Large intestine (tissue), 3 donors: ENCODE data around the gene APOBEC3G. TPM values are rescaled to one million over a fixed set of nuclear protein-coding genes. Genes with fewer than 3 reads are reported as not detected.

Experiments used
- DNase-seq, 2 donors: peaks; one replicate each; pipeline versions ENCODE4 v3.0.0 to v3.0.0-alpha.2; 2013
- H3K27ac ChIP-seq: one replicate; pipeline ENCODE4 v1.5.1; 2013; ENCODE audit warnings: low read length
- H3K27me3 ChIP-seq: 2 replicates; pipeline ENCODE4 v1.6.1; 2013; ENCODE audit warnings: low read length; ENCODE audit not compliant: control insufficient read depth, insufficient read depth
- H3K36me3 ChIP-seq: 2 replicates; pipeline ENCODE4 v1.6.1; 2013; ENCODE audit warnings: low read length; ENCODE audit not compliant: control insufficient read depth, insufficient read depth
- H3K4me1 ChIP-seq: one replicate; pipeline ENCODE4 v1.6.1; 2013; ENCODE audit warnings: low read length; ENCODE audit not compliant: control insufficient read depth, insufficient read depth
- H3K4me3 ChIP-seq: one replicate; pipeline ENCODE4 v1.5.1; 2013; ENCODE audit warnings: low read length
- H3K9me3 ChIP-seq: one replicate; pipeline ENCODE4 v1.6.1; 2013; ENCODE audit warnings: mild to moderate bottlenecking, low read depth, low read length, moderate library complexity; ENCODE audit not compliant: control insufficient read depth
- WGBS: methylation state at CpG from one replicate; pipeline ENCODE4 v1.1.5; 2013; ENCODE audit warnings: low lambda C conversion rate; ENCODE audit not compliant: insufficient coverage; 5-methylcytosine and 5-hydroxymethylcytosine counted together
- polyA plus RNA-seq: library from polyadenylated mRNA; unstranded; fragments of 120-200 nt; gene quantifications from one replicate; pipeline ENCODE4 v1.2.1, GENCODE V29; 2013

The APOBEC3G gene
- polyA plus RNA-seq, 1 donor: 7.0 TPM

DNA sequence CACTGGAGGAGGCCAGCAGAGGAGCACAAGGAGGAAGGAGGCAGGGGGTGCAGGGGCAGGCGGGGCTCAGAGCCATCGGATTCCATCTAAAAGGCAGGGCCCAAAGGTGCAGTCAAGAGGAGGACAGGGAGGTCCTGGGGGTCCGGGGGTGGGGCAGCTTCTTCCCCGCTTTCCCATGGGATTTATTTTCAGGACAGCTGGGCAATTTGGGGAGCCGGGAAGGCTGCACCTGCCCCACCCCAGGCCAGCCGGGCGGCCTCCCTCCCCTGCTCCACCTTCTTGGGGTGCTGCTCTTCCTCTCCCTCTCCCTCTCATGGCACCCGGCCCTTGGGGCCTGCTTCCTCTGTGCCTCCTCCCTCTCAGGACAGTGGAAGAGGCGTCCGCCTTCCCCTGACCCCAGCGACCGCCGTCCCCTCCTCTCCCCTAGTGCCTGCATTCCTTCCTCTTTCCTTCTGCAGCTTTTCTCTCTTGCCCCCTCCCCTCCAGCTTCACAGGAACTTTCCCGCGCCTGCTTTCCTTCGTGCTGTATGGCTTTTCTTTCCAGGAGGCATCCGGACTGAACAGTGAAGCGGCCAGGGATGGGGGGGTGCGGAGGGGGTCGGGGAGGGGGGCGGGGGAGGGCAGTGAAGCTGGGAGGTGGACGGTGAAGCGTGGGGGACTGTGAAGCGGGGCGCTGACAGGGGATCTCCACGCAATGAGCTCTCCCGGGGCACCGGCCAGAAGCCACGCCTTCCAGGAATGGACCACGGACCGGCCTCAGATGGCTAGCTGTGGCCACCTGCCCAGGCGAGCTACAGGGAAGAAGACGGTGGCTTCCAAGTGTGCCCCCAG, 46.9 kb downstream of the APOBEC3G start:
- no CpG with 5 or more reads among the region's 33 CpGs for WGBS
- Histone ChIP-seq H3K27me3 (no peaks in the 10 kb centered on the region), H3K27ac (no peak overlapping the region)

DNA sequence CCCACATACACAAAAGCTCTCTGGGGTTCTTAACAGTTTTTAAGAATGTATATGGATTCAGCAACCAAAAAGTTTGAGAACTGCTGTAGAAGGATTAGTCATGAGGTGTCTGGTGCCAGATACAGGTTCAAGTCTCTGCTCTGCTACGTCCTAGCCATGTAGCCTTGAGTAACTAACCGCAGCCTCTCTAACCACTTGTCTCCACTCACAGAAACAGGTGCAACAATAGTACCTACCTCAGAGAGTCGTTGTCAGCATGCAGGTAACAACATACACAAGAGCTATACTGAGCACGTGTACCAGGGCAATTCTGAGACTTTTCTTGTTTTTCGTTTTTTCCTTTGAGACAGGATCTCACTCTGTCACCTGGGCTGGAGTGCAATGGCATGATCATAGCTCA, 48.5 kb downstream of the APOBEC3G start:
- Histone ChIP-seq H3K36me3 (no peaks in the 10 kb centered on the region), H3K27me3 (no peaks in the 10 kb centered on the region), H3K4me1 (peaks cover 18% of the 10 kb centered on the region), H3K9me3 (no peaks in the 10 kb centered on the region), H3K4me3 (no peak overlapping the region), H3K27ac (no peak overlapping the region)
- 89% methylated on average over 1 of the region's 5 CpGs for WGBS
- DNase-seq: no peak

More for the DNA sequence above, 46.9 kb downstream of the APOBEC3G start:
- H3K9me3 ChIP-seq: no peaks in the 10 kb centered on the region
- no peak overlapping the region for H3K4me3 ChIP-seq
- no peaks in the 10 kb centered on the region for H3K36me3 ChIP-seq
- peaks cover 4% of the 10 kb centered on the region for H3K4me1 ChIP-seq
- no peak for DNase-seq

DNA sequence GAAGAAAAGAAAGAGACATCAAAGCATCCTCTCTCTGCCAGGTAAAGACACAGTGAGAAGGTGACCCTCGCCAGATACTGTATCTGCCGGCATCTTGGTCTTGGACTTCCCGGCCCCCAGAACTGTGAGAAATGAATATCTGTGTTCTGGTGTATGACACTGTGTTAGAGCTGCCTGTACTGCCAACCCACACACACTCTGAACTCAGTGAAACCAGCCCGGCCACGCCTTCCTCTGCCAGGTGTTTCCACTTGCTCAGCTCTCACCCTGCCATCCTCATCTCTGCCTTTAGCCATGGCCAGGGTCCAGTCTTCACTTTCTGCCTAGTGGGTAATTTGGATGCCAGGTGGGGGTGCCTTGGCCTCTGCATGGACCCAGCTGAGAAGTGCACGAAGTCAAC, 51.4 kb downstream of the APOBEC3G start:
- Histone ChIP-seq H3K4me3 (no peak overlapping the region), H3K4me1 (peaks cover 24% of the 10 kb centered on the region), H3K27ac (peak overlapping the region; percentile 56), H3K9me3 (no peaks in the 10 kb centered on the region), H3K36me3 (peaks cover 6% of the 10 kb centered on the region), H3K27me3 (no peaks in the 10 kb centered on the region)
- no CpG with 5 or more reads among the region's 6 CpGs for WGBS
- no peak for DNase-seq

DNA sequence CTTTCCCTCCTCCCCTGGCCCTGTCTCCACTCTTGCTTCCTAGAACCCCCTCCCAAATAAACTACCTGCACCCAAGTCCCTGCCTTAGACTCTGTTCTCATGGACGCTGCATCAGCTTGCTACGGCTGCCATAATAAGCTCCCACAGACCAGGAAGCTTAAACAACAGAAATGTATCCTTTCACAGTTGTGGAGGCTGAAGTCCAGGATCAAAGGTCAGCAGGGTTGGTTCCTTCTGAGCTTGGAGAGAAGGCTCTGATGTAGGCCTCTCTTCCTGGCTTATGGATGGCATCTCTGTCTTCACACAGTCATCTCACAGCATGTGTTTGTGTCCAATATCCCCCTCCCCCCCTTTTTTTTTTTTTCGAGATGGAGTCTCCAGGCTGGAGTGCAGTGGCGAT, 52.0 kb downstream of the APOBEC3G start:
- H3K4me3 ChIP-seq: no peak overlapping the region
- peaks cover 24% of the 10 kb centered on the region for H3K4me1 ChIP-seq
- no CpG with 5 or more reads among the region's 4 CpGs for WGBS
- no peaks in the 10 kb centered on the region for H3K9me3 ChIP-seq
- no peaks in the 10 kb centered on the region for H3K27me3 ChIP-seq
- peak; percentile 83 to 94 for DNase-seq
- peaks cover 6% of the 10 kb centered on the region for H3K36me3 ChIP-seq
- peak overlapping the region; percentile 56 for H3K27ac ChIP-seq

DNA sequence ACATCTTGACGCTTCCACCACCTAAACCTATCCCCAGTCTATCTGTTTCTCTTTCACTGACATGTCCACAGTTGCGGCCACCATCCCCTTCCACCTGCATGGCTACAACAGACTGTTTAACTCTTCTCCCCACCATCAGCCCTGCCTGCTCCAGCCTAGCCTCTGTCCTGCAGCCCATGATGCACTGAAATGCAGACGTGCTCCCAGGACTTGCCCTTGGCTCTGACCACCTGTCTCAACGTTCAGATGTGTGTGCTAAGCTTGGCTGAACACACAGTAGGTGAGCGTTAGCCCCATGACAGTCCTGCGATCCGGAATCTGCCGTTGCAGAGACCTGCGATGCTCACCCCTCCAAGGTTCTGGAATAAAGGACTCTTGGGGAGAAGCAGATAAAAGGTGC, 52.7 kb downstream of the APOBEC3G start:
- Histone ChIP-seq H3K27me3 (no peaks in the 10 kb centered on the region), H3K9me3 (no peaks in the 10 kb centered on the region), H3K4me3 (no peak overlapping the region), H3K27ac (no peak overlapping the region), H3K36me3 (peaks cover 6% of the 10 kb centered on the region), H3K4me1 (peaks cover 24% of the 10 kb centered on the region)
- no CpG with 5 or more reads among the region's 9 CpGs for WGBS
- DNase-seq: no peak

- Histone ChIP-seq H3K36me3 (peaks cover 6% of the 10 kb centered on the region), H3K27ac (no peak overlapping the region), H3K9me3 (no peaks in the 10 kb centered on the region), H3K4me3 (no peak overlapping the region), H3K4me1 (peaks cover 24% of the 10 kb centered on the region), H3K27me3 (no peaks in the 10 kb centered on the region)
- no peak for DNase-seq
- no CpG with 5 or more reads among the region's 8 CpGs for WGBS
Observed at GRCh38 chr22:39130152-39130704, 53.2 kb downstream of the APOBEC3G start.

GRCh38 chr22:39130892-39131855, 54.1 kb downstream of the APOBEC3G start:
- no peak for DNase-seq

DNA sequence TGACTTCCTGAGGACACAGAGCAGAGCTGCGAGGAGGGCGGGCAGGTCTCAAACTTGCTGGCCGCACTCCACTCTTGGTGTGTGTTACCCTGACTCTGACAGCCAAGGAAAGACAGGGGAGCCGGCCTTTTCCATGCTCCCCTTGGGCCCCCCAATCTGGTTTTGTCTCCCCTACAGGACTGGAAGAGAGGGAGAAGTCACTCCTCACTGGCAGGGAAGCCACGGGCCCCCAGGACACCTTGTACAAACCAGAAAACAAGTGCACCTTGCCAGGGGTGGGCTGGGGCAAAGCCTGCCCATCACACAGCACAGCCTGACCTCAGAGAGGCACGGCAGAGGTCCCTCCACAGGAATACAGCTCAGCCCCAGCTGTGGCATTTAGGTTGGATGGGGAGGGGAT, 55.2 kb downstream of the APOBEC3G start:
- WGBS: no CpG with 5 or more reads among the region's 6 CpGs
- Histone ChIP-seq H3K36me3 (peaks cover 6% of the 10 kb centered on the region), H3K27ac (no peak overlapping the region), H3K4me1 (peaks cover 24% of the 10 kb centered on the region), H3K9me3 (no peaks in the 10 kb centered on the region), H3K27me3 (no peaks in the 10 kb centered on the region), H3K4me3 (no peak overlapping the region)
- DNase-seq: no peak

More at GRCh38 chr22:39130892-39131855, 54.1 kb downstream of the APOBEC3G start:
- WGBS: 80% methylated on average over 1 of the region's 24 CpGs
- Histone ChIP-seq H3K4me1 (peaks cover 24% of the 10 kb centered on the region), H3K27ac (no peak overlapping the region), H3K4me3 (no peak overlapping the region), H3K27me3 (no peaks in the 10 kb centered on the region), H3K36me3 (peaks cover 6% of the 10 kb centered on the region), H3K9me3 (no peaks in the 10 kb centered on the region)

GRCh38 chr22:39132871-39133524, 55.9 kb downstream of the APOBEC3G start:
- no CpG with 5 or more reads among the region's 22 CpGs for WGBS
- Histone ChIP-seq H3K4me3 (no peak overlapping the region), H3K27ac (no peak overlapping the region), H3K4me1 (peaks cover 24% of the 10 kb centered on the region), H3K9me3 (no peaks in the 10 kb centered on the region), H3K27me3 (no peaks in the 10 kb centered on the region), H3K36me3 (peaks cover 6% of the 10 kb centered on the region)
- no peak for DNase-seq

GRCh38 chr22:39133871-39134270, 56.8 kb downstream of the APOBEC3G start:
- Histone ChIP-seq H3K4me3 (no peak overlapping the region), H3K36me3 (peaks cover 6% of the 10 kb centered on the region), H3K27me3 (no peaks in the 10 kb centered on the region), H3K27ac (no peak overlapping the region), H3K9me3 (no peaks in the 10 kb centered on the region), H3K4me1 (peaks cover 21% of the 10 kb centered on the region)
- WGBS: 100% methylated on average over 3 of the region's 17 CpGs
- DNase-seq: no peak
